ENCODE results near the gene CRYGS. TPM values are rescaled to one million over a fixed set of nuclear protein-coding genes. Genes with fewer than 3 reads are reported as not detected.

Gene CRYGS
- total RNA-seq, 2 donors from 2014 or later: 3.6 to 5.9 TPM

GRCh38 chr3:186520957-186521842 is 23.0 kb downstream of the CRYGS start:
- Histone ChIP-seq H3K36me3 (replicated peaks in 1 of 2; ENCODE audit: insufficient read depth in 1 of 2, low read depth in 2 of 2) (no peaks in the 10 kb centered on the region), H3K27ac (no peak overlapping the region), H3K27me3 (no peaks in the 10 kb centered on the region), H3K4me1 (no peaks in the 10 kb centered on the region), H3K4me3 (no peak overlapping the region), H3K9me3 (no peaks in the 10 kb centered on the region)
- 78 to 81% methylated on average over 10 of the region's 10 CpGs for WGBS, 2 donors
- no peak for TF ChIP-seq CTCF (IDR thresholded peaks at IDR 0.05)
- TF ChIP-seq POLR2A (IDR thresholded peaks at IDR 0.05): no peak
- ATAC-seq: no peak
- intact Hi-C loops (cut with DNase I): no loop called here
- DNase-seq: no peak

- WGBS, 2 donors: 57 to 72% methylated on average over 5 of the region's 5 CpGs
- Histone ChIP-seq H3K36me3 (replicated peaks in 1 of 2; ENCODE audit: insufficient read depth in 1 of 2, low read depth in 2 of 2) (no peaks in the 10 kb centered on the region), H3K4me1 (no peaks in the 10 kb centered on the region), H3K9me3 (no peaks in the 10 kb centered on the region), H3K27ac (no peak overlapping the region), H3K4me3 (no peak overlapping the region), H3K27me3 (no peaks in the 10 kb centered on the region)
- TF ChIP-seq CTCF (IDR thresholded peaks at IDR 0.05): no peak
- no peak for TF ChIP-seq POLR2A (IDR thresholded peaks at IDR 0.05)
- ATAC-seq (no peak), DNase-seq (no peak)
- intact Hi-C loops (cut with DNase I): no loop called here
These were observed 23.7 kb downstream of the CRYGS start for GRCh38 chr3:186520431-186520830.

GRCh38 chr3:186519021-186519658 is 25.0 kb downstream of the CRYGS start:
- intact Hi-C loops (cut with DNase I): no loop called here
- H3K27ac ChIP-seq: no peak overlapping the region
- 57 to 60% methylated on average over 6 of the region's 6 CpGs for WGBS, 2 donors
- no peak overlapping the region for H3K4me3 ChIP-seq
- no peaks in the 10 kb centered on the region for H3K36me3 ChIP-seq (replicated peaks in 1 of 2; ENCODE audit: insufficient read depth in 1 of 2, low read depth in 2 of 2)
- ATAC-seq (no peak), DNase-seq (no peak)
- H3K27me3 ChIP-seq: no peaks in the 10 kb centered on the region
- H3K4me1 ChIP-seq: no peaks in the 10 kb centered on the region
- no peak for TF ChIP-seq POLR2A (IDR thresholded peaks at IDR 0.05)
- TF ChIP-seq CTCF (IDR thresholded peaks at IDR 0.05): no peak
- no peaks in the 10 kb centered on the region for H3K9me3 ChIP-seq

- H3K27me3 ChIP-seq: no peaks in the 10 kb centered on the region
- no peak for DNase-seq
- WGBS, 2 donors: 86 to 93% methylated on average over 4 of the region's 4 CpGs
These were observed 27.0 kb downstream of the CRYGS start for GRCh38 chr3:186517218-186517617.

More at GRCh38 chr3:186517218-186517617, 27.0 kb downstream of the CRYGS start:
- TF ChIP-seq CTCF (IDR thresholded peaks at IDR 0.05): no peak
- no peak for TF ChIP-seq POLR2A (IDR thresholded peaks at IDR 0.05)
- no peak for ATAC-seq
- no peak overlapping the region for H3K27ac ChIP-seq
- no peaks in the 10 kb centered on the region for H3K4me1 ChIP-seq
- H3K36me3 ChIP-seq (replicated peaks in 1 of 2; ENCODE audit: insufficient read depth in 1 of 2, low read depth in 2 of 2): no peaks in the 10 kb centered on the region
- H3K4me3 ChIP-seq: no peak overlapping the region
- intact Hi-C loops (cut with DNase I): no loop called here
- H3K9me3 ChIP-seq: no peaks in the 10 kb centered on the region

All from body of pancreas (tissue), 4 donors.